ENCODE data around the gene HNRNPUL1. TPM values are rescaled to one million over a fixed set of nuclear protein-coding genes. Genes with fewer than 3 reads are reported as not detected.

Gene HNRNPUL1
- total RNA-seq, 1 donor from 2014 or later = 63.3 TPM

DNA sequence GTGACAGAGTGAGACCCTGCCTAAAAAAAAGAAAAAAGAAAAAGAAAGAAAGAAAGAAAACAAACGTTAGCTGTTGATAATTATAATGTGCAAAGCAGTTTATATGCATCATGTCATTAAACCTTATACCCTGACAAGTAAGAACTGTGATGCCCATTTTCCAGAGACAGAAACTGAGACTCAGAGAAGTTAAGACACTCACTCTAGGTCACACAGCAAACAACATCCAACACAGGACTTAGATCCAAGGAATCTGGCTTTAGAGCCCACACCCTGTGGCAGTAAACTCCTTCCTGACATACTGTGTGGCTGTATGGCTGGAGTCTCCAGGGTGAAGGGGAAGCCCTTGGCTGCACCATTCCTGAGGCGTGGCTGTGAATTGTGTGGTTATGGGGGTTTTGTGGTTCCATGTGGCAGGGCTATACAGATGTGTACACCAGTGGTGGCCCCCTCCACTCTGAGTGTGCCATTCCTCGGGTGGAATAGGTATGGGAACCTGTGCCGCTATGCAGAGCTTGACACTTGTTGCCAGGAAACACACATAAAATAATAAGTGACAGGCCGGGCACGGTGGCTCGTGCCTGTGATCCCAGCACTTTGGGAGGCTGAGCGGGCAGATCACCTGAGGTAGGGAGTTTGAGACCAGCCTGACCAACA, 29.5 kb upstream of the HNRNPUL1 start:
- DNase-seq = no peak

DNA sequence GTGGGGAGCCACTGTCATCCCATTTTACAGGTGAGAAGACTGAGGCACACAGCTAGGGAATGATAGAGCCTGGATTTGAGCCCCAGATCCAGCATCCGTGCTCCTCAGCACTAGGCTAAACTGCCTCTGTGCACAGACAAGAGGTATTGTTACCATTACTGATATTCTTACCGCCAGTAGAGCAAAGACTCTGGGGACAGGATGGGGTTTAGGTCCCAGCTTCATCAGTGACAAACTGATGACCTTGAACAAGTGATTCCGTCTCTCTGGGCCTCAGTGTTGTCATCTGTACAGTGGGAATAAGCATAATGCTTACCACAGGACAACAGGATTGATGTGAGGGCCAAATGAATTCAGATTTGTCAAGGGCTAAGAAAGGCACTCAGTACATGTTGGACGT, 28.7 kb upstream of the HNRNPUL1 start:
- DNase-seq = no peak

DNA sequence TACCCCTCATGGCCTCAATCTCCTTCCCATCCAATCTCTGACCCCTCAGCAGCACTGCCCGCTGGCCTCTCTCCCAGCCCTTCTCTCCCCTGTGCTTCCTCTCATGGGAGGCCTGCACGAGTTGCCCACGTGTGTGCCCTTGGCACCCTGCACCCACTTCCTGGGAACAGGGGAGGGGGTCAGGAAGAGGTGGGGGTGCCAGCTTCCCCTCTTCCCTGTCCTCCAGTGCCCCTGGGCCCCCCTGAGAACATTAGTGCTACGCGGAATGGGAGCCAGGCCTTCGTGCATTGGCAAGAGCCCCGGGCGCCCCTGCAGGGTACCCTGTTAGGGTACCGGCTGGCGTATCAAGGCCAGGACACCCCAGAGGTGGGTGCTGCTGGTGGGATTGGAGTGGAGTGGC, 25.9 kb upstream of the HNRNPUL1 start:
- DNase-seq = no peak

DNA sequence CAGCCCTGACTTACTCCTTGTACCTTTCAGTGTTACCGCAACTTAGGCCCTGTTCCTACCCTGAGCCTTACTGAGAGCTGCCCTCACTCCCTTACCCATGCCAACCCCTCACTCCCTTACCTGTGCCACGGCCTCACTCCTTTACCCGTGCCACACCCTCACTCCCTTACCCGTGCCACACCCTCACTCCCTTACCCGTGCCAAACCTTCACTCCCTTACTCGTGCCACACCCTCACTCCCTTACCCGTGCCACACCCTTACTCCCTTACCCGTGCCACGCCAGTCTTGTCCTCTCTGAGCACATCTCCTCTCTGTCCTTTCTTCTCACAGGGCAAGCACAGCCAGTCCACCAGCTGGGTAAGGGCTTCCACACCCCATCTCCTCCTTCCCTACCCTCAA, 24.8 kb upstream of the HNRNPUL1 start:
- DNase-seq = no peak

DNA sequence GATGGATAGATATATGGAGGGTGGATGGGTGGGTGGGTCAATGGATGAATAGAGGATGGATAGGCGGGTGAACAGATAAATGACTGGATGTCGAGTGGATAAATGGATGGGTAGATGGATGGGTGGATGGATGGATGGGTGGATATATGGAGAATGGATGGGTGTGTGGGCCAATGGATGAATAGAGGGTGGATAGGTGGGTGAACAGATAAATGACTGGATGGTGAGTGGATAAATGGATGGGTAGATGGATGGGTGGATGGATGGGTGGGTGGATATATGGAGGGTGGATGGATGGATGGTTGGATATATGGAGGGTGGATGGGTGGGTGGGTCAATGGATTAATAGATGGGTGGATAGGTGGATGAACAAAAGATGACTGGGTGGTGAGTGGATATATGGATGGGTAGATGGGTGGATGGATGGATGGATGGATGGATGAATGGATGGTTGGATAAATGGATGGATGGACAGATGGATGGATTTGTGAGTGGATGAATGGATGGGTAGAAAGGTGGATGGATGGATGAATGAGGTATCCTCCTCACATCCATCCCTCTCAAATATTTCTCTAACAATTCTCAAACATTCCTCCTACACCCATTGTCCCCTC, 24.1 kb upstream of the HNRNPUL1 start:
- DNase-seq = no peak

DNA sequence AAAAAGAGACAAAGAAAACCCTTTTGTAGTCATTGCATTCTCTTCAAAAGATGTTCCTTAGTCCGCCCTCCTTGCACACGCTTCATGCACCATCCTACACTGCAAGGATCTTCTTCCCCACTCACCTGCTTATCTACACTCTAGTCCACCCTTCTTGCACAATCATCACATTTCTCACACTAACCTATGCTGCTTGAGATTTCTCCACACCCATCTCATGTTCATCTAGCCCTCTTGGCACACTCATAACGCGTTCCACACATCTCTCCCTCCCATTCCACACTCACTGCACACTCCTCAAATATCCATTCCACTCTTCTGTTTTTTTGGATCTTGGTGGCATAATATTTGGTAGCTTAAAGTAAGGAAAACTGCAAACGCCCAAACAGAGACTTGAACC, 22.3 kb upstream of the HNRNPUL1 start:
- no peak for DNase-seq

DNA sequence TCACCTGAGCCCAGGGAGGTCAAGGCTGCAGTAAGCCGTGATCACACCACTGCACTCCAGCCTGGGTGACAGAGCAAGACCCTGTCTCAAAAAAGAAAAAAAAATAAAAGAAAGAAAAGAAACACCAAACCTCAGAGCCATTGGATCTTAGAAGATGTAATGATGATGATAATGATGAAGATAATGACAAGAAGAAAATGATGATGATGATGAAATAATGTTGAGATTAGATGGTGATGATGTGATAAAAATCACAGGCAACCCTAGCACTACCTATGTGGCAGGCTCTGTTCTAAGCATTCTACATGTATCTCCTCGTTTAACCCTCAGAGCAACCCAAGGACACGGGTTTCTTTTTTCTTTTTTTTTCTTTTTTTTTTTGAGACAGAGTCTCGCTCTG, 20.1 kb upstream of the HNRNPUL1 start:
- no peak for DNase-seq

DNA sequence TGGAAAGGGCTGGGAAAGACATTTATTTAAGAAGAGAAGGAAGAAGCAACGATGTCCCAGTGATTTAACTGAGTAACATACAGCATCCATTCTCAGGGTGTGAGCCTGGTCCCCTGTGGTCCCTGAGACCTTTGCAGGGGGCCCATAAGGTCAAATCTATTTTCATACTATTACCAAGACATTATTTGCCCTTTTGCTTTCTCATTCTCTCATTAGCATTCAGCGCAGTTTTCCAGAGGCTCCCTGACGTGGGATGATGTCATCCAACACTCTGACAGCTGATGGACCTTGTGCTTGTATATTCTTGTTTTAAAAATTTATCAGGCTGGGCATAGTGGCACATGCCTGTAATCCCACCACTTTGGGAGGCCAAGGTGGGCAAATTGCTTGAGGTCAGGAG, 18.3 kb upstream of the HNRNPUL1 start:
- DNase-seq = no peak

DNA sequence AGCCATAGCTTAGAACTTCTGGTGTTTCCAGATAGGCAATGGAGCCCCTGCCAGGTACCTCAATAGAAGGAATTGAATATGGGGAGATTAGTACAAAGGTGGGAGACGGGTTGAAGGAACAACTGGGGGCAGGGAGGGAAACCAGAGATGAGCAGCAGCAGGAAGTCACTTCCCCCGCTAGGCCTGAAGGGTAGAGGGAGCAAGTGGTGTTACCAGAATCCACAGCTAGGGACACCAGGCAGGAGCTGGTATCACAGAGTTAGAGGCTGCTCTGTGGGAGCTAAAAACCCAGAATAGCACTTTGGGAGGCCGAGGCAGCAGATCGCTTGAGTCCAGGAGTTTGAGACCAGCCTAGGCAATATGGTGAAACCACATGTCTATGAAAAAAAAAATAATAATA, 15.3 kb upstream of the HNRNPUL1 start:
- no peak for DNase-seq

DNA sequence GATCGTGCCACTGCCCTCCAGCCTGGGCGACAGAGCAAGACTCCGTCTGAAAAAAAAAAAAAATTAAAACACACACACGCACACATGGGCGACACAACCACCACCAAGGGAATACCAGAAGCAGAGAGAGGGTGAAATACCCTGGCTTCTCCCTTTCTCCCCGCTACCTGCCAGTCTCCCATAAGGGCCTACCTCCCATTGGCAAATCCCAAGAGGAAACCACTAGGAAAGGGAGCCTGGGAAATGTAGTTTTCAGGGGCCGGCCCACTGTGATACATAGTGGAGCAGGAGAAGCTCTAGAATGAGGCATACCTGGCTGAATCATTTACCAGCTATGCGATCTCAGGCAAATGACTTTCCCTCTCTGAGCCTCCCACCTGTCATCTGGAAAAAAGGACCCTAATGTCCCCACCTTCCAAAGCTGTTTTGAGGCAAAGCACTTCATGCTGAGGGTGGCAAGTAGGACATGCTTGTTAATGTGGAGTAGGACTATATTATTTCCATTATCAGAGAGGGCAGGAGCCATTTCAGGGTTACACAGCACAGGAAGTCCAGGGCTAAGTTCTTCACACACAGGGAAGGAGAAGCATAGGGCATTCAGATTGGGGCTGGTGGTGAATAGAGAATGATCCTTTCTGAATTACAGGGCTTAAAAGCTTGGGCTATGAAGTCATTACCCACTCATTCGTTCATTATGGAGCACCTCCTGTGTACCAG, 14.3 kb upstream of the HNRNPUL1 start:
- no peak for DNase-seq

DNA sequence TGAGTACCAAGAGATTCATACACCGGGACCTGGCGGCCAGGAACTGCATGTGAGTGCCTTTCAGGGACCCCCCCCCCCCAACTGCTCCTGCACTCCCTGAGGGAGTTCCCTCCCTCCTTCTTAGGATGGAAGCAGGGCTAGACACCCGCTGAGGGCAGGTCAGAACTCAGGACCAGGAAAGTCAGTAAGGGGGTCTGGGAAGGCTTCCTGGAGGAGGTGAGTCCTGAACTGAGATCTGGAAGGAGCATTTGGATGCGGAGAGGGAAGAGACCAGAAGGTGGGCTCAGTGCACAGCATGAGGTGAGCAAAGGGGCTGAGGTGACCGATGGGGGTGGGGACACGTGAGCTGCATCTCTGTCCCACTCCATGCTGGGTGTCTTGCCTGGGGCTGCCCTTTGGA, 10.5 kb upstream of the HNRNPUL1 start:
- DNase-seq = no peak

DNA sequence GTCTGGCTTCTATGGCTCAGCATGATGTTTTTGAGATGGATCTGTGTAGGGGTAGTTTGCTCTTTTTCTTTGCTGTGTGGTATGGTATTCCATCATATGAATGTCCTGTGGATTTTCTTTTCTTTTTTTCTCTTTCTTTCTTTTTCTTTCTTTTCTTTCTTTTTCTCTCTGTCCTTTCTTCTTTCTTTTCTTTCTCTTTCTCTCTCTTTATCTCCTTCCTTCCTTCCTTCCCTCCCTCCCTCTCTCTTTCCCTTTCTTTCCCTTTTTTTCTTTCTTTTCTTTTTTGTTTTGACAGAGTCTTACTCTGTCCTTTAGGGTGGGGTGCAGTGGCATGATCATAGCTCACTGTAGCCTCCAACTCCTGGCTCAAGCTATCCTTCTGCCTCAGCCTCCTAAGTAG, 9.0 kb upstream of the HNRNPUL1 start:
- no peak for DNase-seq

DNA sequence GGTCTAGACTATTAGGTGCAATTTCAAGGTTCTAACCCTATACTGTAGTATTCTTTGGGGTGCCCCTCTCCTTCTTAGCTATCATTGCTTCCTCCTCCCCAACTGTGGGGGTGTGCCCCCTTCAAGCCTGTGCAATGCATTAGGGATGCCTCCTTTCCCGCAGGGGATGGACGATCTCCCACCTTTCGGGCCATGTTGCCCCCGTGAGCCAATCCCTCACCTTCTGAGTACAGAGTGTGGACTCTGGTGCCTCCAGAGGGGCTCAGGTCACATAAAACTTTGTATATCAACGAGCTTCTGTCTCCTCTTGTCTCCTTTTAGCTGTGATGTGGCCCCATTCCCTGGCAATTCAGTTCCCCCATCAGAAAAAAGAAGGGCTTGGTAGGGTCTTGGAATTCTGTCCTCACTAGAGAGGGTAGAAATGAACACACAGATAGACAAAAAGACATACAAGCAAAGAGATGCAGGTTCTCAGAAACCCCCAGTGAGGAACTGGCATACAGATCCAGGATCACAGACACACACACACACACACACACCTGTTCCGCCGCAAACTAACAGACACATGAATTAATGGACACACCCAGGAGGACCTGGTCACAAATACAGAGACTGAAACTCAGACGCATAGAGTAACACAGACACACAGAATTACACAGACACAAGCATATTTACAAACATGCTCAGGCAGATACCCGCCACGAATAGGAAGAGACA, 2.5 kb upstream of the HNRNPUL1 start:
- no peak for DNase-seq

DNA sequence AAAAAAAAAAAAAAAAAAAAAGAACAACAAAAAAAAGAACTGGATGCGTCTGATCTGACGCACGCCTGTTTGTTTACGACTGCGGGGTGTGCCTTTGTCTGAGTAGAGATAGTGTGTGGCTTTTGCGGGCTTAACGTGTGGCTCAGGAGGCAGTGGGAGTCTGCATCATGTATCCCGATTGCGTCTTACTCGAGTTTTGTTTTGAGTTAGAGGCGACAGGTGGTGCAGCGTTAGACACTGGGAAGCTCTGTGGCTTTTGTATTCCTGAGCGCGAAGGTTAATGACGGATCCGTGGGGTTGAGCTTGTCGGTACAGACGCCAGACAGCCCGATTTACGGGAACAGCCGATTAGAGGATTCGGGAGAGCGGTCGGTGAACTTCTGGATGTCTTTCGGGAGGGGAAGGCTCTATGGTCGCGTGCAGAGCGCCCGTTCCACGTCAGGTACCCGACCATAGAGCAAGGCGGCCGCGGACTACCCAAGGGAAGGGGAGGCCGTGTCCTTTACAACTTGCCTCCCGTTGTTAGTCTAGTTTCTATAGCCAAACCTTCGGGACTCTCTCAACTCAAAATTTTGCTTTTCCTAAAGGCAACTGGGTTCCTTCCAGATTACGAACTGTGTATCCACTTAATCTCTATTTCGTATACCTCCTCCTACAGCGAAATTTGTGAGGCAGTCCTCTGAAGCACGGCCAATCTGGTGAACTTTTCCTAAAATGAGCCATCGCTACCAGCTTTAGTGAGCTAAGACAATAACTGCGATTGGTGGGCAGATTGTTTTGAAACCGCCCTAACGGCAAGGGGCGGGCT, 926 bp upstream of the HNRNPUL1 start:
- peak; percentile 68 for DNase-seq

DNA sequence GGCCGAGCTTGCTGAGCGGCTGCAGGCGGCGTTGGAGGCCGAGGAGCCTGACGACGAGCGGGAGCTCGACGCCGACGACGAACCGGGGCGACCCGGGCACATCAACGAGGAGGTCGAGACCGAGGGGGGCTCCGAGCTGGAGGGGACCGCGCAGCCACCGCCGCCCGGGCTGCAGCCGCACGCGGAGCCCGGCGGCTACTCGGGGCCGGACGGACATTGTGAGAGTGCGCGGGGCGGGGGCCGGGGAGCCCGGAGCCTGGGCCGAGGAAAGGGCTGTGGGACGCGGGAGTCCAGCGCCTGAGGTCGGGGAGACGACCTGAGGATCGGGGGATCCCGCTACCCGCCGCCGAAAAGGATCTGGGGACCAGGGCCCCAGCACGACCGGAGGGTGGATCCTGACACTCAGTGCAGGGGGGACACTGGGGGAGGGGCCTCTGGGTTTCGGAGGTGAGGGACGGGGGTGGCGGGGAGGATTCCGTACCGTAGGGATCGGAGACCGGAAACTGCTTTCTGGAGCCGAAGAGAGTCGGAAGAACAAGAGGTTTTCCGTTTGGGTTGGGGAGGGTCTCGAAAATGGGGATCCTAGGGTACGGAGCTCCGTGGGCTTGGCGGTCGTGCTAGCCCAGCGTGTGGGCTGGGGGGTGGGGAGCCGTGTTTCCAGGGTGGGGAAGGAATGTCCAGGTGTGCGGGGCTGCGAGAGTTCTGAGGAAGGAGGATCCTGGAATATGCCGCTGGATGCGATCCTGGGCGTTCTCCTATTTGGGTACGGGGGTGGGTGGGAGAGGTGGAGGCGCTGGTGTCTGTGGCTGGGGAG, 616 bp downstream of the HNRNPUL1 start:
- DNase-seq = peak; percentile 43

DNA sequence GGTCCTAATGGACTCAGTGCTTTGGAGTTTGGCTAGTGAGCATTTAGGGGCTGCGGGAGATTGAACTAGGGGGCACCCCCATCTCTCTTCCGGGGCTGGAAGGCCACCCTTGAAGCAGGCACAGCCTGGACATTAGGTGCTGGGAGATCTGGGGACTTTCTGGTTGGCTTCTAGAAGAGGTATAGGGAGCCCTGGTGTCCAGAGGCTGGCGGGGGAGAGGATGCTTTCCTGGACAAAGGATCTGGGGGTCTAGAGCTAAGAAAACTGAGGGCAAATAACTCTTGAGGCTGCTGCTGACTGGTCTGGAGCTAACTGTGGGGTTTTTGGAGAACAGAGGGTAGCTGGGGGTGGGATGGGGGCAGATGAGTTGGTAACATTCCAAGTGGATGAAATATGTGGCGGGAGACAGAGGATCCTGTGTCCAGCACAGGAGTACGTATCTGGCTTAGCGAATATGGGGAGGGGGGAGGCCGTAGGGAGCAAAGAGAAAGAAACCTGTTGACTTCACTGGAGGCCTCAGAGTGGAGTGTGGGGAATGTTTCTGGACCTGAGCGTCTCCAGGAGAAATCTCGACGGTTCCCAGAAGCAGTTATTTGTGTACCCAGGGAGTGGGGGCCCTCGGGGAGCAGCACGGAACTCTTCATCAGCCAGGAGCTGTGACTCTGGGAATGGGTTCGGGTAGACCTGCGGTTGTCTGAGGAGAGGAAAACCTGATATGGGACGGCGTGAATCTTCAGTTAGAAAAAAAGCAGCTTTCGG, 1.4 kb downstream of the HNRNPUL1 start:
- DNase-seq = peak; percentile 30

DNA sequence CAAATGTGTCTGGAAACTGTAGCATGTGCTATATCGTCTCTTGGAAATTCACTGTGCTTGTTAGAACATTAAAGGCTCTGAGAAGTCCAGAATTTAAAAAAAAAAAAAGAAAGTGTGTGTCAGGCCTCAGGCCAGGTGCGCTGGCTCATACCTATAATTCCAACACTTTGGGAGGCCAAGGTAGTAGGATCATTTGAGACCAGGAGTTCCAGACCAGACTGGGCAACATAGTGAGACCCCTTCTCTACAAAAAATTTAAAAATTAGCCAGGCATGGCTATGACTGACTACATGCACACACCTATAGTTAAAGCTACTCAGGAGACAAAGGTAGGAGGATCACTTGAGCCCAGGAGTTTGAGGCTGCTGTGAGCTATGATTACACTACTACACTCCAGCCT, 4.9 kb downstream of the HNRNPUL1 start:
- no peak for DNase-seq

DNA sequence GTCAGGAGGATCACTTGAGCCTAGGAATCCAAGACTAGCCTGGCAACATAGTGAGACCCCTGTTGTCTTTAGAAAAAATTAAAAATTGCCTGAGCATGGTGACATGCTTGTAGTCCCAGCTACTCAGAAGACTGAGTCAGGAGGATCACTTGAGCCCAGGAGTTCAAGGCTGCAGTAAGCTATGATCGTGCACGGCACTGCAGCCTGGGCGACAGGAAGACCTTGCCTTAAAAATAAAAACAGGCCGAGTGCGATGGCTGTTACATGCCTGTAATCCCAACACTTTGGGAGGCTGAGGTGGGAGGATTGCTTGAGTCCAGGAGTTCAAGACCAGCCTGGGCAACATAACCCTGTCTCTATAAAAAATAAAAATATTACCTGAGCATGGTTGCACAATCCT, 5.4 kb downstream of the HNRNPUL1 start:
- no peak for DNase-seq

DNA sequence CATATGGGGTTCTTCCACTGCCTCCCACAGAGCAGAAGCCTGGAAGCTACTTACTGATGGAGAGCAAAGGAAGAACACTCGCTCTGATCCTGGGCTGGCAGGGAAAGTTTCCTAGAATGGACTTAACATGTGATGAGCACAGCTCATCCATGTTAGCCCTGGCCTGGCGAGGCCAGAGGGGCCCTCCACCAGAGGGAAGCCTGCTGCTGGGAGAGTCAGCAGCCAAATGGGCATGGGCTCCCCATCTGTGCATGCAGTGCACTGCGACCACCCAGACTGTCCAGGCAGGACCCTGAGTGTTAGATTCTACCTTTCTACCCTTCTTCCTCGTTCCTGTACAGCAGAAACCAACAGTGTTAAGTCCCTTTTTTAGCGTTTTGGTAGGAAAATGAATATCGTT, 8.9 kb downstream of the HNRNPUL1 start:
- DNase-seq = no peak

DNA sequence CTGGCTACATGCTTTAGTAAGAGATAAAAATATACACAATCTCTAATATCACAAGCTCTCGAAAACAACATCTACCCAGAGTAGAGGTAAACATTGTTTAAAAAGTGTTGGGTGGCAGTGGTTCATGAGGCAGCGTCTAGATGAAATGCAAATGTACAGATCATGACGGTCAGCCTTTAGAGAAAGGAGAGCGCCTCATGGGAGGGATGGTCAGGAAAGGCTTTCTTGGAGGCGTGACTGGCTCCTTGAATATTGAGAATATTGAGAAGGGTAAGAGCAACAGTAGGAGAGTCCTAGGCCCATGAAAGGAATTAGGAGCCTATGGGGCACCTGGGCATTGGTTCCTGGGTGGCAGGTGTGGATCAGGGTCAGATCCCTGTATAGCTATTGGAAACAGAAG, 10.6 kb downstream of the HNRNPUL1 start:
- DNase-seq = no peak

DNA sequence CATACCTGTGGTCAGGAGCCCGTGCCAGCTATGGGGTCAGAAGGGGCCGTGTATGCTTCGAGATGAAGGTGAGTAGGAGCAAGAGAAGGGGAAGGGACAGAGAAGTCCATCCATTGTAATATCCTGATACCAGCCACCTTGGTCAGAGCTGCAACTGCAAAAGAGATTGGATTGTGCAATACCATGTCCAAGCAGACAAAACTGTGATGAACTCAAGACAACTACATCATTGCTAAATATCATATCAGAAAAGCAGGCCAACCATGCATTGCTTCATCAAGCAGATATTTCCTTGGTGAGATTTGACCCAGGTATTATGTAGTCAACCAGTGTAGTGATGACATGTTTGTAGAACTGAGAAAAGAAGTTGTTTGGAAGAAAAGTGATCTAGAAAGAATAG, 12.1 kb downstream of the HNRNPUL1 start:
- no peak for DNase-seq

All from dermis blood vessel endothelial cell (primary cell).